ENCODE measurements around the gene TLNRD1.

Gene TLNRD1

DNA sequence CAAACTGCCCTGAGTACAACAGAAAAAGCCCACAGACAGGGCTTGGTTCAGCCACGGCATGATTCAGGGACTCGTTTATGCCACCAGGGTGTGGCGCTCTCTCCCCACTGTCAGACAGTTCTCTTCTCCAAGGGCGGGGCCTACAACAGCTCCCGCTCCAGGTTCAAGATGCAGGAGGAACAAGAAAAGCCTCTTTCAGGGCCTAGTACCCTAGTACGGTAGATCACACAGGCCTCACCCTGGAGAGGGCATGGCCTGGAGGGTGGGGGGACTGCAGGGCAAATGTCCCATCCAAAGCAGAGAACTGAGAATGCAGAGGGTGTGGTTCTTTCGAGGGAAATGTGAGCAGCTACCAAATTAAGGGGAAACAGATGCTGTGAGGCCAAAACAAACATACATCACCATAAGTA, 23.1 kb upstream of the TLNRD1 start:
- no peak for DNase-seq (ENCODE audit: low read depth in 2 of 3, low spot score in 2 of 3)

DNA sequence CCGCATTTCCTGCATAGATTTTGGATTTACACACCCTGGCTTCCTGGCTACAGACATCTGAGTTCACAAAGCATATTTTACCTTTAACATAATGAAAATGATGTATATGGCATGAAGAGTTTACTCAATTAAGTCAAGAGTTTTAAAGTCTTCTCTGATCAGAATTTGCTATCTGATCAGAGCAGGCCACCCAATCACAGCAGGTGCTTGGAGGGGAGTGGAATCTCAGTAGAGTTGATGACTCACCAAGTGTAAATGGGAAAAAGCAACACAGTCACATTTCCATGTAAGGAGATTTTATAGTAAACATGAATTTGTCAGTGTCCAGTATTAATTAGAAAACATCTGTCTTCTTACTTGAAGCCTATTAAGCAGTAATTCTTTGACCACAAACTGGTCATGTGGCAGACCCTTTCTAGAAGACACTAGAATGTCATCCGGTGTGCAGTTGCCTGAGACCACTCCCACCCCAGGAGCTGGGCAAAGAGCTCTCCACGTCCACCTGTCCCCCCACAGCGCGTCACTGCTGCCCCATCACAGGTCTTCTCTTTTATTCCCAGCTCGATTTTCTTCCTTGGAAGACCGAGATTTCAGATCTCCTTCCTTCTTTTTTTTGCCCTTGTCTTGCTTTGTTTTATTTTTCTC, 21.9 kb upstream of the TLNRD1 start:
- no peak for DNase-seq (ENCODE audit: low read depth in 2 of 3, low spot score in 2 of 3)

- no peak for DNase-seq (ENCODE audit: low read depth in 2 of 3, low spot score in 2 of 3)
Measured at GRCh38 chr15:80979538-80980200, 21.1 kb upstream of the TLNRD1 start.

DNA sequence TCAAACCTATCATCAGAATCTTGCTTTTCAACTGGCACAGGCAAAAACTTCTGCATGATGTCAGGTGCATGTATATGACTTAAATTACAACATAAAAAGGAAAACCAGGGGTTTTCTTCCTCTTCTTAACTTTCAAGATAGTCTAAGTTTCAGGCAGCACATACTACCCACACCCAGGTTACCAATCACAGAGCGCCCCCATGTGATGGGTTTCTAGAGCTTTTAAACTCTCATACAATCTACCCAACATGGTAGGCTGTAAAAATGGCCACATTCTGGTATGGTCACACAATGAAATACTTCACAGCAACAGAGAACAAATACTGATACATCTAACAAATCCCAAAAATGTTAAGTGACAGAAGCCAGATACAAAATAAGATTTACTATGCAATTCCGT, 18.5 kb upstream of the TLNRD1 start:
- no peak for DNase-seq (ENCODE audit: low read depth in 2 of 3, low spot score in 2 of 3)

DNA sequence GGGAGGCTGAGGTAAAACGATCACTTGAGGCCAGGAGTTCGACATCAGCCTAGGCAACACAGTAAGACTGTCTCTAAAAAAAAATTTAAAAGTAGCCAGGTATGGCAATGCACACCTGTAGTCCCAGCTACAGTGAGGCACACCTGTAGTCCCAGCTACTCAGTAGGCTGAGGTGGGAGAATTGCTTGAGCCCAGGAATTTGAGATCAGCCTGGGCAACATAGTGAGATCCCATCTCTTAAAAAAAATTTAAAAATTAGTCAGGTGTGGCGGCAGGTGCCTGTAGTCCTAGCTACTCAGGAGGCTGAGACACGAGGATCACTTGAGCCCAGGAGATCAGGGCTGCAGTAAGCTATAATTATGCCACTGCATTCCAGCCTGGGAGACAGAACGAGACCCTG, 17.9 kb upstream of the TLNRD1 start:
- no peak for DNase-seq (ENCODE audit: low read depth in 2 of 3, low spot score in 2 of 3)

- no peak for DNase-seq (ENCODE audit: low read depth in 2 of 3, low spot score in 2 of 3)
Measured at GRCh38 chr15:80984856-80985255, 15.9 kb upstream of the TLNRD1 start.

DNA sequence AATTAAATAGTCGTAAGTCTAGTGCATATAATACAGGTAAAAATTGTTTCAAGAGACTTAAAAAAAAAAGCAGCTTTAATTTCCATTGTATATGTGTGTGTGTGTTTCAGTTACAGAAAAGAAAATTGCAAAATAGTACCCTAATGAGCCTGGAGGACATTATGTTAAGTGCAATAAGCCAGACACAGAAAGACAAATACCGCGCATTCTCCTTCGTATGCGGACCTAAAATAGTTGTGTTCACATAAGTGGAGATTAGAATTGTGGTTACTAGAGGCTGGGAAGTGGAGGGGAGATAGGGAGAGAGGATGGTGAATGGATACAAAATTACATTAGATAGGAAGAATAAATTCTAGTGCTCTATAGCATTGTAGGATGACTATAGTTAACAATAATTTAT, 14.7 kb upstream of the TLNRD1 start:
- no peak for DNase-seq (ENCODE audit: low read depth in 2 of 3, low spot score in 2 of 3)

GRCh38 chr15:80986487-80986886, 14.2 kb upstream of the TLNRD1 start:
- DNase-seq (ENCODE audit: low read depth in 2 of 3, low spot score in 2 of 3), result no peak

GRCh38 chr15:80988148-80988796, 12.5 kb upstream of the TLNRD1 start:
- no peak for DNase-seq (ENCODE audit: low read depth in 2 of 3, low spot score in 2 of 3)

- DNase-seq (ENCODE audit: low read depth in 2 of 3, low spot score in 2 of 3), result no peak
Measured at GRCh38 chr15:80989081-80989517, 11.6 kb upstream of the TLNRD1 start.

- peak; percentile 93 to 99 (median 98) for DNase-seq (ENCODE audit: low read depth in 2 of 3, low spot score in 2 of 3)
Measured at GRCh38 chr15:80989518-80990478, 10.9 kb upstream of the TLNRD1 start, which contains the start of gene MESD. TSS of gene MESD (minus strand) at chr15:80989819. CDS start at chr15:80989791, 28 bp downstream.

GRCh38 chr15:80990955-80991354, 9.8 kb upstream of the TLNRD1 start:
- DNase-seq (ENCODE audit: low read depth in 2 of 3, low spot score in 2 of 3), result no peak

- DNase-seq (ENCODE audit: low read depth in 2 of 3, low spot score in 2 of 3), result no peak
Measured at GRCh38 chr15:80991421-80991820, 9.3 kb upstream of the TLNRD1 start.

- no peak for DNase-seq (ENCODE audit: low read depth in 2 of 3, low spot score in 2 of 3)
Measured at GRCh38 chr15:80992006-80992405, 8.7 kb upstream of the TLNRD1 start.

- DNase-seq (ENCODE audit: low read depth in 2 of 3, low spot score in 2 of 3), result no peak
Measured at GRCh38 chr15:80992441-80992840, 8.3 kb upstream of the TLNRD1 start.

- no peak for DNase-seq (ENCODE audit: low read depth in 2 of 3, low spot score in 2 of 3)
Measured at GRCh38 chr15:80996247-80996646, 4.5 kb upstream of the TLNRD1 start.

- no peak for DNase-seq (ENCODE audit: low read depth in 2 of 3, low spot score in 2 of 3)
Measured at GRCh38 chr15:80997692-80998091, 3.0 kb upstream of the TLNRD1 start.

GRCh38 chr15:80998251-80998650, 2.5 kb upstream of the TLNRD1 start:
- DNase-seq (ENCODE audit: low read depth in 2 of 3, low spot score in 2 of 3), result no peak

- DNase-seq (ENCODE audit: low read depth in 2 of 3, low spot score in 2 of 3), result no peak
Measured at GRCh38 chr15:80999623-81000036, 1.1 kb upstream of the TLNRD1 start.

- no peak for DNase-seq (ENCODE audit: low read depth in 2 of 3, low spot score in 2 of 3)
Measured at GRCh38 chr15:81000144-81000623, 539 bp upstream of the TLNRD1 start.

Data from activated CD8-positive, alpha-beta memory T cell treated with anti-CD3 and anti-CD28 coated beads for 48 hours (primary cell).